NT2/D1 (cell line): ENCODE results near the gene KCTD17.

ENCODE experiments used
- SUZ12 ChIP-seq: IDR thresholded peaks from 2 replicates; pipeline ENCODE4 v1.6.1; 2011; ENCODE audit not compliant: insufficient read length, insufficient read depth; ENCODE audit errors: extremely low read depth
- YY1 ChIP-seq: IDR thresholded peaks from 2 replicates; pipeline ENCODE4 v1.6.1; 2011; ENCODE audit not compliant: insufficient read length, insufficient read depth
- ZNF274 ChIP-seq: IDR thresholded peaks from 2 replicates; pipeline ENCODE4 v1.6.1; 2011; ENCODE audit warnings: mild to moderate bottlenecking, low read depth, low read length

- TF ChIP-seq ZNF274 (no peak), SUZ12 (no peak), YY1 (no peak)
Measured at GRCh38 chr22:37010174-37010573, 41.4 kb upstream of the KCTD17 start.
